GM20000 (cell line): ENCODE results near the gene ZFYVE27.
"Not testable (repeated sequence)": the region's sequence is repeated elsewhere in the genome, so short reads cannot be mapped to it uniquely, and the experiment has no call there.

Source experiments
- DNase-seq: peaks from one replicate; pipeline ENCODE4 v3.0.0; 2012; ENCODE audit warnings: low spot score
- CTCF ChIP-seq: IDR thresholded peaks from 2 replicates; pipeline ENCODE4 v1.5.1; 2012; ENCODE audit warnings: mild to moderate bottlenecking, control low read depth; ENCODE audit errors: extremely low read depth, missing control alignments

ZFYVE27 gene

GRCh38 chr10:97736902-97737769 is at the start of gene ZFYVE27:
Gene ZFYVE27, plus strand, starts transcription at chr10:97737128. Its CDS starts 1,350 bp downstream, at chr10:97738478.
- no peak for TF ChIP-seq CTCF
- peak; percentile 97 for DNase-seq

GRCh38 chr10:97687785-97688781 is 48.8 kb upstream of the ZFYVE27 start:
- no peak for DNase-seq
- no peak for TF ChIP-seq CTCF

GRCh38 chr10:97689559-97690020 is 47.3 kb upstream of the ZFYVE27 start:
- TF ChIP-seq CTCF = no peak
- no peak for DNase-seq

GRCh38 chr10:97690133-97690532 is 46.8 kb upstream of the ZFYVE27 start:
- no peak for TF ChIP-seq CTCF

GRCh38 chr10:97698072-97698655 is 38.8 kb upstream of the ZFYVE27 start:
- not testable (repeated sequence) for DNase-seq

More at GRCh38 chr10:97690133-97690532, 46.8 kb upstream of the ZFYVE27 start:
- no peak for DNase-seq

GRCh38 chr10:97701438-97702069 is 35.4 kb upstream of the ZFYVE27 start:
- peak; percentile 79 for TF ChIP-seq CTCF
- DNase-seq = peak; percentile 82
